NT2/D1 (cell line): ENCODE measurements around the gene SMIM35.

Experiments used
- SUZ12 ChIP-seq: IDR thresholded peaks from 2 replicates; pipeline ENCODE4 v1.6.1; 2011; ENCODE audit not compliant: insufficient read length, insufficient read depth; ENCODE audit errors: extremely low read depth
- YY1 ChIP-seq: IDR thresholded peaks from 2 replicates; pipeline ENCODE4 v1.6.1; 2011; ENCODE audit not compliant: insufficient read length, insufficient read depth
- ZNF274 ChIP-seq: IDR thresholded peaks from 2 replicates; pipeline ENCODE4 v1.6.1; 2011; ENCODE audit warnings: mild to moderate bottlenecking, low read depth, low read length

- TF ChIP-seq ZNF274 (no peak), YY1 (no peak), SUZ12 (no peak)
Measured at GRCh38 chr11:118074785-118075184, 12.0 kb downstream of the SMIM35 start.
